HG03025 (cell line): ENCODE data around the gene LHX4.

ENCODE experiments used
- ATAC-seq: cut with Tn5 transposase; IDR thresholded peaks from one replicate; pipeline ENCODE4 v1.9.1; 2021; ENCODE audit warnings: mild to moderate bottlenecking, moderate library complexity; ENCODE audit not compliant: unreplicated experiment, low FRiP score

Gene LHX4

DNA sequence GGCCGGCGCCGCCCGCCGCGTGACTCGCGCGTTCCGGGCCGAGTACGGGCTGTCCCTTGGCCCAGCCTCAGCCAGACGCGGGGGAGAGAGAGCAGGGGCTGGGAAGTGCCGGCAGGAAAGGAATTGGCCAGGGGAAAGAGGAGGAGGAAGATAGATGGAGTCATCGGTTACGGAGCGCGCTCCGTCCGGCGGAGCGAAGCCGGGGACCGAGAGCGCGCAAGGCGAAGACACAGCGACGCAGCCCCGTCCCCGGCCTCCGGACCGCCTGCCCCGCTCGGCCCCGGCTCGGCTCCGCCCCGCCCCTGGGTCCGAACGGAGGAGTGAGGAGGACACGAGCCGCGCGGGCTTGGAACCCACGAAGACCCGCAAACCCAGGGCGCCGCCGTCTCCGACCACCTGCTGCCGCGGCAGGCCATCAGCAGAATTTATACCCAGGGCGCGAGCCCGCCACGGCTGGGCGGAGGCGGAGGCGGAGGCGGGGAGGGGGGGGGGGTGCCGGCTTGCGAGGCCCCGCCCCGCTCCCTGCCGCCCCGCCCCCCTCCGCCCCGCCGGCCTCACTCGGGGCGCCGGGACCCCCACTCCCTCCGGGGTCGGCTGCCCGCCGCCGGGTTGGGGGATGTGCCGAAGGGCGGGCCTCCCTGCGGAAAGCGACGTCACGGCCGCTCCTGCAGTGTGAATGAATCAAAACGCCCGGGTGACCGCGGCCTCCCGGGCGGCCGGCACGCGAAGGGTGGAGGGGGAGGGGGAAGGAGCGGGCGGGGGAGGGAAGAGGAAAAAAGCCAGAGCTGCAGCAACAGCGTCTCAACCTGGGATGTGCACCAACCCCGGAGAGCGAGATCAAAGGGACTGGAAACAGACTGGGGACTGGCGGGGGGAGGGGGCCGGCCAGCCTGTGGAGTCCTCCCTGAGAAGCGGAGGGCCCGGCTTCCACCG lies at the start of gene LHX4:
LHX4 (plus strand) TSS at position 782 of the 933 bp plus-strand sequence. CDS start 266 bp downstream, outside the sequence.
- ATAC-seq = no peak

DNA sequence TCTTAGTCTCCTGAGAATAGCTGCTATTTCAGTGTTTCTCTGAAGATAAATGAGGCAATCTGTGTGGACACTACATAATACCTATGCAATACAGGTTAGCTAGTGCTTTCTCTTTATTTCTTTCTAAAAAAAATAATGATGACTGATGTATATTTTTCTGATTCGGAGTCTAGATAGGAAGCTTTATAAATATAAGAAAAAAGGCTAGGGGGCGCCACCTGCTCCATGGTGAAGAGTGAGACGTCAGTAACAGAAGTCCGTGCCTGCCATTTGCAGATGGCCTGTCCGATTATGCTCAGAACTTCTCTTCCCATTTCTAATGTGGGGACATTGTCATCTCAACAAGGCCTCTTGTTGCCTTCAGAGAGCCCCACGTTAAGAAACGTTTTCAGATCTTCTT lies 49.0 kb upstream of the LHX4 start:
- ATAC-seq = no peak

GRCh38 chr1:180181996-180182642 lies 47.9 kb upstream of the LHX4 start:
- ATAC-seq = no peak

GRCh38 chr1:180182643-180183311 lies 47.3 kb upstream of the LHX4 start:
- no peak for ATAC-seq

GRCh38 chr1:180183426-180183825 lies 46.6 kb upstream of the LHX4 start:
- ATAC-seq = no peak

DNA sequence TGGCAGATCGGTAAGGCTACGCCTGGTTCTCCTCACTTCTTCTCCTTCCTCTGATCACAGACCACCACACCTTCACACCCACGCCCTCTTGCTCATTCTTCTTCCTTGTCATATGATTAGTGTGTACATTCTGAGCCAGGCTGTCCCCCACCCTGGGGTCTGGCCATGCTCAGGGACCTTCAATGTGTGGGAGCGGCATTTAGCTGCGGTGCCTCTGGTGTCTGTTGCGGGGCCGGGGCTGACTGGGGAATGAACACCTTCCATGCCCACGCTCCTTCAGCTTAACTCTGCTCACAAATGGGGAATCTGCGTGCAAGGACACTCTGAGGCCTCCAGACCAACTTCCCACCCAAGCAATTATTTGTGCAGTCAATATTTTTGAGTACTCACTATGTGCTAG lies 46.0 kb upstream of the LHX4 start:
- ATAC-seq = no peak

DNA sequence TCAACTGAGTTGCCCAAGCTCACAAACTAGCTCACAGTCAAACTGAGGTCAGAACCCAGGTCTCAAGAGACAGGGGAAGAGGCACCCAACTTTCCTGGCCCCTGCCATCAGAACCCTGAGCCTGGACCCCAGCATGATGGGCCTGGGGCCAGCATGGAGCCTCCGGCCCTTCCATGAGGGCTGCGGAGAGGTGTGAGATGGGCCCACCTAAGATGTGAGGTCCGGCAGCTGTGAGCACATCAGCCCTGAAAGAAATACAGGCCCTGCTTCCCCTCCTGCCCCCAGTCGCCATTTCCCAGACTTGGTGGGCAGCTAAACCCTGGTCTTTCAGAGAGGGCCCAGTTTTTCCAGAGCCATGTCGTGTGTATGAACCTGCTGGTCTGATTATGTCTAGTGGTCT lies 44.8 kb upstream of the LHX4 start:
- ATAC-seq = no peak

DNA sequence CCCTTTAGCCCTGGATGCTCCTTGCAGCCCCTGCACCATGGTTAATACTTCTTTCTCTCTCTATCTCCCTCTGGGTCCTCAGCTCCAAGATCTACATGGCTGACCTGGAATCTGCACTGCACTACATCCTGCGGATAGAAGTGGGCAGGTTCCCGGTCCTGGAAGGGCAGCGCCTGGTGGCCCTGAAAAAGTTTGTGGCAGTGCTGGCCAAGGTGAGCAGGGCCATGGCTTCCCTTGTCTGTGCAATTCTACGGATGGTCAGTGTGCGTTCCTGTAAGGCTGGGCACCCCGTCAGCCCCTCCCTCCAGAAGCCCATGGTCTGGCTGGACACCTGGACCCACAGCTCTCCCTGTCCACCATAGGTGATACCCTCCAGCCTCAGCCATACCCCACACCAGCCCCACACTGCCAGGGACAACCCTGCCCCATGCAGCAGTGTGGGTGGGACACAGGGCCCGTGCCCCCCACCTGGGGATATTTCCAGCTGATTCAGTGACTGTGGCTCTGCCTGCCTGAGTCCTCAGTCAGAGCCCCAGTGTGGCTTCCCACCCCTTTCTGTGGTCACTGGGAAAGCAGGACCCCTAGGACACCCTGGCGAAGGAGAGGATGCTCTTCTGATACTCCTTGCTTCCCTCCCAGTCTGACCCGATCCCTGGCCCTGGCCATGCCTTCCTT lies 44.0 kb upstream of the LHX4 start:
- no peak for ATAC-seq

- no peak for ATAC-seq
Observed at GRCh38 chr1:180186831-180187230, 43.2 kb upstream of the LHX4 start.

GRCh38 chr1:180187626-180188025 lies 42.4 kb upstream of the LHX4 start:
- ATAC-seq = no peak

DNA sequence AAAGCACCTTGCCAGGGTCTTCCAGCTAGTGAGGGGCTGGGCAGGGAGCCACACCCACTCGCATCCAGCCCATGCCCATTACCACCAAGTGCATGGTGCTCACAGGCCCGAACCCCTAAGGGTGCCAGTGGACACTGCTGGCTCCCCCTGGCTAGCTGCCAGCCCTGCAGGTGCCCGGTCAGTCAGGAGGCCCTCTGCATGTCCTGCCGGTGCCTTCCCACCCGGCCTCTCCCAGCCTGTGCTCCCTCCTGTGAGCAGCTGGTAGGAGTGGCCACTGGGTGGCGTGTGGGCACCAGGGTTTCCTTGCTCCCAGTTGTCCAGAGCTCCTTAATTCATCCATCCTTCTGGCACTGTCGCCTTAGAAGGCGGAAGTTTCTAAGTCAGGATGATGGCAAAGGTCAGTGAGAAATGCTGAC lies 42.0 kb upstream of the LHX4 start:
- no peak for ATAC-seq

DNA sequence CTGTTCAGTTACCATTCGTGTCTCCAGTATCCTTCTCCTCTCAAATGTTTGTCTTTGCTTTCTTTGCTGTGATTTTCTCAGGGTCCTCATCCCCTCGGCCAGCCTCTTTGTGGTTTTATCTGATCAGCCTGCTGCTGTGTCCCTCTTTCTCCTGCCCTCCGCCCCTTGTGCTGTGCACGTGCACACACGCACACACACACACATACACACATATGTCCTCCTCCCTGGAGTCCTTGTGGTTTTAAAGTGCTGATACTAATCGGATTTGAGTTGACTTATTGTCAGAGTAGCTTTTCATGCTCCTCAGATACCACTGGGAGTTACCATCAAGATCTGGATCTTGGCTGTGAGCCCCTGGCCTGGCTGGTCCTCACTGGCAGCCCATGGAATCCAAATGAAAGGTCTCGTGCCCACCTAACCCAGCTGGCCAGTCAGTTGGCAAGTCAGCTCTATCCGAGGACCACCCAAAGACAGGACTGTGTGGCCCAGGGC lies 41.3 kb upstream of the LHX4 start:
- no peak for ATAC-seq

GRCh38 chr1:180190091-180190490 lies 40.0 kb upstream of the LHX4 start:
- no peak for ATAC-seq

- no peak for ATAC-seq
Observed at GRCh38 chr1:180192172-180192571, 37.9 kb upstream of the LHX4 start.

- no peak for ATAC-seq
Observed at GRCh38 chr1:180193141-180194047, 36.7 kb upstream of the LHX4 start.

DNA sequence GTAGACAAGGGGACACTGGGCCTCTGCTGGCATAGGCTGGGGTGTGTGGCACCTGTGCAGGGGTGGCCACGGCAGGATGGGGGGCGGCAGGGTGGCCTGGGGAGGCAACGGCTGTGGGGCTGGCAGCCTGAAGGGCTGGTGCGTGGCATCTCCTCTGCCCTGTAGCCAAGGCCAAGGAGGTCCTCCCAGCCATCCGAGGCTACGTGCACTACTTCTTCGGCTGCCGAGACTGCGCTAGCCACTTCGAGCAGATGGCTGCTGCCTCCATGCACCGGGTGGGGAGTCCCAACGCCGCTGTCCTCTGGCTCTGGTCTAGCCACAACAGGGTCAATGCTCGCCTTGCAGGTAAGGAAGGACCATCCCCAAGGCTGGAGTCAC lies 36.0 kb upstream of the LHX4 start:
- no peak for ATAC-seq

GRCh38 chr1:180194546-180195207 lies 35.4 kb upstream of the LHX4 start:
- ATAC-seq = no peak

GRCh38 chr1:180195401-180195800 lies 34.7 kb upstream of the LHX4 start:
- no peak for ATAC-seq

GRCh38 chr1:180195916-180196315 lies 34.1 kb upstream of the LHX4 start:
- no peak for ATAC-seq
